ENCODE measurements around the gene CABP1. TPM values are rescaled to one million over a fixed set of nuclear protein-coding genes. Genes with fewer than 3 reads are reported as not detected.

The CABP1 gene
- total RNA-seq, 1 donor from 2014 or later = 0.30 TPM

DNA sequence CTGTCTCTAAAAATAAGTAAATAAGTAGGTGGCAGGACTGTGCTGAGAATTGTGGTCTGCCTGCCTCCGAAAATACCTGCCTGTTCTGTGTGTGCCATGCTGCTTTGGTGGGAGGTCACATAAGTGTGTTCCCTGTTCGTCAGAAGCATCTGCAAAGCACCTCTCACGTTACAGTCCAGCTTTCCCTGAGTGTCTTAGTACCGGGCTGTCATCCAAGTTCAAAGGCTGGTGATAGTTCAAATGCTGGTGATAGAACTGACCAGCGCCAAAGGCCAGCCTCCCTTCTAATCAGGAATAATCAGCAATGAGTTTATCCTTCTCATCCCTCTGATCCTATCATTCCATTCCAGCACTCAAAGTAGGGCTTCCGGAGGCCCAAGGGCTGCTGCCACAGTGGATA lies 5.6 kb downstream of the CABP1 start:
- no peak overlapping the region for H3K4me3 ChIP-seq
- peaks cover 72% of the 10 kb centered on the region for H3K27me3 ChIP-seq (ENCODE audit: low read depth)
- H3K27ac ChIP-seq = no peak overlapping the region
- peaks cover 22% of the 10 kb centered on the region for H3K4me1 ChIP-seq
- no peaks in the 10 kb centered on the region for H3K36me3 ChIP-seq
- DNase-seq (no peak), ATAC-seq (no peak)
- H3K9me3 ChIP-seq = no peaks in the 10 kb centered on the region
- intact Hi-C loops (cut with DNase I) = loop anchor here (5.0 kb wide), 1 partner anchor 71 kb away; no protein-coding TSS in a partner anchor
- TF ChIP-seq CTCF (IDR thresholded peaks at IDR 0.05) = no peak

DNA sequence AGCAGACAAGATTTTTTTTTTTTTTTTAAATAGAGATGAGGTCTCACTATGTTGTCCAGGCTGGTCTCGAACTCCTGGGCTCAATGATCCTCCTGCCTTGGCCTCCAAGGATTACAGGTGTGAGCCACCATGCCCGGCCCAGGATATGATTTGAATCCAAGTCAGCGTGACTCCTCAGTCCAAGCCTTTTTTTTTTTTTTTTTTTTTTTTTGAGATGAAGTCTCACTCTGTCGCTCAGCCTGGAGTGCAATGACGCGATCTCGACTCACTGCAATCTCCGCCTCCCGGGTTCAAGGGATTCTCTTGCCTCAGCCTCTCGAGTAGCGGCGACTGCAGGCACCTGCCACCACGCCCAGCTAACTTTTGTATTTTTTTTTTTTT lies 6.9 kb downstream of the CABP1 start:
- Histone ChIP-seq H3K36me3 (no peaks in the 10 kb centered on the region), H3K27me3 (ENCODE audit: low read depth) (peaks cover 61% of the 10 kb centered on the region), H3K4me1 (peaks cover 15% of the 10 kb centered on the region), H3K9me3 (no peaks in the 10 kb centered on the region), H3K27ac (no peak overlapping the region), H3K4me3 (no peak overlapping the region)
- peak; percentile 37 for DNase-seq
- intact Hi-C loops (cut with DNase I) = loop anchor here (5.0 kb wide), 1 partner anchor 70 kb away; no protein-coding TSS in a partner anchor
- no peak for ATAC-seq
- TF ChIP-seq CTCF (IDR thresholded peaks at IDR 0.05) = no peak

DNA sequence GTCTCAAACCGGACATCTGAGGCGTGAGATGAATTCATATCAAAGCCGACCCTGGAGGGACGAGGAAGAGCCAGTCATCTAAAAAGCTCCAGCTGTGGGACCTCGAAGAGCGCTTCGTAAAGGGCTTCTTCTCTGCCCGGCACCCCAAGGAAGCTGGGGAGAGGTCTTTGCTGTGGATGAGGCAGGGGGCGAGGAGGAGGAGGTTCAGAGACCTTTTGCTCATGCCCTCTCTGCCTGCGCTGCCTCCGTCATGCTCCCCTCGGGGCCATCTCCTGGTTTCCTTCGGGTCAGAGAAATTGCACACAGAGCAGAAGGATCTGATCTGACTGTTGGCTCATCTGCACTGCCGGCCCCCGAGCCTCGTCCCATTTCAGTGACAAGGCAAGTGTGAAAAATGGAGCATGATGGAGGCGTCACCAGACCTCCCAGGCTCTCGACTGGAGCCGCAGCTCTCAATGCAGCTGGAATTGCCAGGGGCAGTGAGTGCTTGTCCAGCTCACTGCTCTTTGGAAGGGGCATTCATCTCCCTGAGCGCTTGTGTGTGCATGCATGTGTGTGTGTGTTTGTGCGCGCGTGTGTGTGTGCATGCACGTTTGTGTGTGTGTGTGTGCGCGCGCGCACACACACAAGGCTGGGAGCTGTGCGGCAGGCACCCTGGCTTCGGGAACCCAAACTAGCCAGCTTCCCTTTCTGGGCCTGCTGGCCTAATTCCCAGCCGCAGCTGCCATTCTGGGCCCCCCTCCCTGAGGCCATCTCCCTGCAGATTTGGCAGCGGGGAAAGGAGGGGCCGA lies 9.2 kb downstream of the CABP1 start:
- Histone ChIP-seq H3K9me3 (no peaks in the 10 kb centered on the region), H3K4me3 (peak overlapping the region; percentile 24), H3K27me3 (ENCODE audit: low read depth) (peaks cover 38% of the 10 kb centered on the region), H3K36me3 (no peaks in the 10 kb centered on the region), H3K27ac (no peak overlapping the region), H3K4me1 (peaks cover 15% of the 10 kb centered on the region)
- ATAC-seq = no peak
- intact Hi-C loops (cut with DNase I) = loop anchor here (5.0 kb wide), 1 partner anchor 68 kb away; no protein-coding TSS in a partner anchor
- DNase-seq = peak; percentile 39
- peak; percentile 5 for TF ChIP-seq CTCF (IDR thresholded peaks at IDR 0.05)

GRCh38 chr12:120650233-120650690 lies 9.8 kb downstream of the CABP1 start:
- Histone ChIP-seq H3K27me3 (ENCODE audit: low read depth) (peaks cover 32% of the 10 kb centered on the region), H3K4me3 (no peak overlapping the region), H3K9me3 (no peaks in the 10 kb centered on the region), H3K4me1 (peaks cover 15% of the 10 kb centered on the region), H3K36me3 (no peaks in the 10 kb centered on the region), H3K27ac (no peak overlapping the region)
- TF ChIP-seq CTCF (IDR thresholded peaks at IDR 0.05) = no peak
- ATAC-seq (no peak), DNase-seq (peak; percentile 14)
- intact Hi-C loops (cut with DNase I) = no loop called here

DNA sequence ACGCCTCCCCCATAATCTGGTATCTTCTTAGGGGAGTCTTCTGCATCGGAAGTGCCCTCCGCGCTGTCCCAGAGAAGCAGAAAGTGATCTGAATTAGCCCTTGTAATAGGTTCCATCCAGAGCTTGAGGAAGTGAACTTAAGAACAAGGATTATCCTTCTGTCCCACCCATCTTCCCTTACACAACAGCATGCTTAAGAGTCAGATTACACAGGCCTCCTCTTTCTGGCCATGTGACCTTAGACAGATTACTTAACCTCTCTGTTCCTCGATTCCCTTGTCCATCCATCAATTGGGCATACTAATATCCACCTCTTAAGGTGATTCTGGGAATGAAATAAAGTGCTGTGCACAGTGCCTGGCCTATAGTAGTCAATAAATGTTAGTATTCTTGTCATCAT lies 11.4 kb downstream of the CABP1 start:
- Histone ChIP-seq H3K27me3 (ENCODE audit: low read depth) (peaks cover 16% of the 10 kb centered on the region), H3K4me3 (no peak overlapping the region), H3K9me3 (no peaks in the 10 kb centered on the region), H3K36me3 (no peaks in the 10 kb centered on the region), H3K27ac (no peak overlapping the region), H3K4me1 (peaks cover 15% of the 10 kb centered on the region)
- intact Hi-C loops (cut with DNase I) = no loop called here
- ATAC-seq (no peak), DNase-seq (peak; percentile 10)
- no peak for TF ChIP-seq CTCF (IDR thresholded peaks at IDR 0.05)
